Measurements from ENCODE around the gene PGAM5.

The PGAM5 gene

DNA sequence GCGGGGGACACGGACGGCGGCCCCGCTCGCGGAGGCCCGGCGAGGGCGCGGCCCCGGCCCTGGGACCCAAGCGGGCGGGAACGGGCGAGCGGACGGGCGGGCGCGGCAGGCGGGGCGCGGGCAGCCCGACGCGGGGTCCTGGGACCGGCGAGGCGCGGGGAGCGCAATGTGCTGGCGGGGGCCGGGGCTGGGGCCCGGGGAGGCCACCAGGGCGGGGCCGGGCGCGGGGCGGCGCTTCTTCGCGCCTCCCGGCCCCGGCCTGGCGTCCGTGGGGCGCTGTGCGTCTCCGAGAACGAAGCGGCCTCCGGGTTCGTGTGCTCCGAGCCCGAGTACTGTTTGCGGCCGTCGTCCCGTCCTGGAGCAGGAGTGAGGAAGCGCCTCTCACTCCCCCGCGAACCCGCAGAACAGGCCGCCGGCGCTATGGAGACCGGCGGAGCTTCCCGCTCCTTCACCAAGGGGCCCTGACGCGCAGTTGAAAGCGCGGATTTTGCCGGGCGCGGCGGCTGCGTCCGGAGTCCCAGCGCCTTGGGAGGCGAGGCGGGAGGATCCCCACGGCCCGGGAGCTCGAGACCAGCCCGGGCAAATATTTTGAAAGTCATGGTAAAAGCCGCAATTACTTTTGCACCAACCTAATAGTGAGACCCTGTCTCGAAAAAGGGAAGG lies 51.4 kb downstream of the PGAM5 start:
- TF ChIP-seq CTCF (conservative IDR thresholded peaks at IDR 0.05; ENCODE audit: low read depth, low read length), result no peak
- peak overlapping the region; percentile 64 for H3K4me3 ChIP-seq (ENCODE audit: low read length)
- peak; percentile 39 for DNase-seq (ENCODE audit: low read depth)

- H3K4me3 ChIP-seq (ENCODE audit: low read length), result no peak overlapping the region
- TF ChIP-seq CTCF (conservative IDR thresholded peaks at IDR 0.05; ENCODE audit: low read depth, low read length), result no peak
- no peak for DNase-seq (ENCODE audit: low read depth)
Measured at GRCh38 chr12:132764231-132764630, 53.6 kb downstream of the PGAM5 start.

DNA sequence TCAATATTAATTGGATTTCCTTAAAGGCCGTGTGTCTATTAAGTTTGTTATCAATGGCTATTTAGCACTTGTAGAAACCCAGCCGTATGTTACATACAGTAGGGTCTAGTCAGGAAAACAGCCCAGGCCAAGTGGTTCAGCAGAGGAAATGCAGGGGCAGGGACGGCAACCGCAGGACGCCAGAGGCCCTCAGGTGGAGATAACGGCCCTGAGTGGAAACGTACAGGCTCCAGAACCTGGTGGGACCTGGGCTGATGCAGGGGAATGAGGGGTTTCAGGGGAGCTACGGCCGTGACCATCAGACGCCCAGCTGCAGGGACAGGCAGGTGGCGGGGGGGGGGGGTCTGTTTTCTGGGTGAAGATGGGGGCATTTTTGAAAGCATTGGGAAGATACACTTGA lies 54.7 kb downstream of the PGAM5 start:
- TF ChIP-seq CTCF (conservative IDR thresholded peaks at IDR 0.05; ENCODE audit: low read depth, low read length), result no peak
- DNase-seq (ENCODE audit: low read depth), result no peak
- no peak overlapping the region for H3K4me3 ChIP-seq (ENCODE audit: low read length)

DNA sequence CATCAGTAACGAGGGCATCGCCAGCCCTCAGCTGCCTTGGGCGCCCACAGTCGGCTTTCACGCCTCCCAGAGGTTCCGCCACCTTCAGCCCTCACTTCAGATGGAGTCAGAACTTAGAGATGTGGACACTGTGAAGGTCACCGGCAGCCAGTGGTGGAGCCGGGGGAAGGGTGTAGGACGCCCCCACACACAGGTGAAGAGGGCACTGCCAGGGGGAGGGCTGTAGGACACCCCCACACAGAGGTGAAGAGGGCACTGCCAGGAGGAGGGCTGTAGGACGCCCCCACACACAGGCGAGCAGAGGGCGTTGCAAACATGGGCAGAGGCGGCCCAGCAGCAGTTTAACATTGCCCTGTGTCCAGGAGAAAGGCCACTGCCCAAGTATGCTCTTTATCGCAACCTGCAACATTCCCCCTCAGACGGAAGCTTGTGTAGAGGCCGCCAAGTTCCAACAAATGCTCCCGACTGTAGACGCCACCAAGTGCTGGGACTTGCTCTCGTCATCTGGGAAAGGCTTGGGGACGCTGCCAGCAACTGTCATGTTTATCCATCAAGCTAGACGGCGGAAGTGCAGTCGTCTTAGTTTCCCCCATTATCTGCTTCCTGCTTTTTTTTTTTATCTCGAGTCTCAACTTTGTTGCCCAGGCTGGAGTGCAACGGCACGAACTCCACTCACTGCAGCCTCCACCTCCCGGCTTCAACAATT lies 55.9 kb downstream of the PGAM5 start:
- TF ChIP-seq CTCF (conservative IDR thresholded peaks at IDR 0.05; ENCODE audit: low read depth, low read length), result no peak
- H3K4me3 ChIP-seq (ENCODE audit: low read length), result no peak overlapping the region
- no peak for DNase-seq (ENCODE audit: low read depth)

- no peak for TF ChIP-seq CTCF (conservative IDR thresholded peaks at IDR 0.05; ENCODE audit: low read depth, low read length)
- no peak overlapping the region for H3K4me3 ChIP-seq (ENCODE audit: low read length)
- no peak for DNase-seq (ENCODE audit: low read depth)
Measured at GRCh38 chr12:132771126-132771838, 60.6 kb downstream of the PGAM5 start.
